ENCODE data around the gene NUP88.

GRCh38 chr17:5446786-5447185 is 27.3 kb upstream of the NUP88 start:
- TF ChIP-seq EZH2 (IDR thresholded peaks at IDR 0.05; ENCODE audit: low read length, missing control alignments): no peak
- TF ChIP-seq, protein P1, sequence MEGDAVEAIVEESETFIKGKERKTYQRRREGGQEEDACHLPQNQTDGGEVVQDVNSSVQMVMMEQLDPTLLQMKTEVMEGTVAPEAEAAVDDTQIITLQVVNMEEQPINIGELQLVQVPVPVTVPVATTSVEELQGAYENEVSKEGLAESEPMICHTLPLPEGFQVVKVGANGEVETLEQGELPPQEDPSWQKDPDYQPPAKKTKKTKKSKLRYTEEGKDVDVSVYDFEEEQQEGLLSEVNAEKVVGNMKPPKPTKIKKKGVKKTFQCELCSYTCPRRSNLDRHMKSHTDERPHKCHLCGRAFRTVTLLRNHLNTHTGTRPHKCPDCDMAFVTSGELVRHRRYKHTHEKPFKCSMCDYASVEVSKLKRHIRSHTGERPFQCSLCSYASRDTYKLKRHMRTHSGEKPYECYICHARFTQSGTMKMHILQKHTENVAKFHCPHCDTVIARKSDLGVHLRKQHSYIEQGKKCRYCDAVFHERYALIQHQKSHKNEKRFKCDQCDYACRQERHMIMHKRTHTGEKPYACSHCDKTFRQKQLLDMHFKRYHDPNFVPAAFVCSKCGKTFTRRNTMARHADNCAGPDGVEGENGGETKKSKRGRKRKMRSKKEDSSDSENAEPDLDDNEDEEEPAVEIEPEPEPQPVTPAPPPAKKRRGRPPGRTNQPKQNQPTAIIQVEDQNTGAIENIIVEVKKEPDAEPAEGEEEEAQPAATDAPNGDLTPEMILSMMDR (conservative IDR thresholded peaks at IDR 0.05 in 1 of 2, IDR thresholded peaks at IDR 0.05 in 1 of 2; ENCODE audit: low read depth in 1 of 2, low read length in 2 of 2): no peak

Measured in fibroblast of lung (primary cell).